ENCODE measurements around the gene SLC30A2.

DNA sequence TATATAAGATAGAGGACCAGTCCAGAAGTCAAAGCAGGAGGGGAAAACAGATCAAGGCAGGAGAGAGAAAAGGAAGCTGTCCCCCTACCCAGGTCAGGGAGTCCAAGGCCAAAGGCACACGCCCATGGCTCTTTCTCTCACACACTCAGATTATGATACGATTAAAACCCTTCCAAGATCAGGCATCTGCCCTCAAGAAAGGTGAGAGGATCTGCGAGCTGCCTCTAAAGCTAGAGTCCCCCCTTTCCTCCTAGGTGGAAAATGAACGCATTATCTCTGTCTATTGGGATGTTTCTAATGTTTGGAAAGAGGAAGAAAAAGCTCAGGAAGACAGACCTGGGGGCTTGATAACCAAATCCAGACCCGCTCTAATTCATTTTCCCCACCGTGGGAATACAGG, 55.7 kb downstream of the SLC30A2 start:
- no peak for TF ChIP-seq POLR2AphosphoS5 (IDR thresholded peaks at IDR 0.05)
- TF ChIP-seq, protein P1, sequence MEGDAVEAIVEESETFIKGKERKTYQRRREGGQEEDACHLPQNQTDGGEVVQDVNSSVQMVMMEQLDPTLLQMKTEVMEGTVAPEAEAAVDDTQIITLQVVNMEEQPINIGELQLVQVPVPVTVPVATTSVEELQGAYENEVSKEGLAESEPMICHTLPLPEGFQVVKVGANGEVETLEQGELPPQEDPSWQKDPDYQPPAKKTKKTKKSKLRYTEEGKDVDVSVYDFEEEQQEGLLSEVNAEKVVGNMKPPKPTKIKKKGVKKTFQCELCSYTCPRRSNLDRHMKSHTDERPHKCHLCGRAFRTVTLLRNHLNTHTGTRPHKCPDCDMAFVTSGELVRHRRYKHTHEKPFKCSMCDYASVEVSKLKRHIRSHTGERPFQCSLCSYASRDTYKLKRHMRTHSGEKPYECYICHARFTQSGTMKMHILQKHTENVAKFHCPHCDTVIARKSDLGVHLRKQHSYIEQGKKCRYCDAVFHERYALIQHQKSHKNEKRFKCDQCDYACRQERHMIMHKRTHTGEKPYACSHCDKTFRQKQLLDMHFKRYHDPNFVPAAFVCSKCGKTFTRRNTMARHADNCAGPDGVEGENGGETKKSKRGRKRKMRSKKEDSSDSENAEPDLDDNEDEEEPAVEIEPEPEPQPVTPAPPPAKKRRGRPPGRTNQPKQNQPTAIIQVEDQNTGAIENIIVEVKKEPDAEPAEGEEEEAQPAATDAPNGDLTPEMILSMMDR (IDR thresholded peaks at IDR 0.05), result no peak
